ENCODE results near the gene RFX2. TPM values are rescaled to one million over a fixed set of nuclear protein-coding genes. Genes with fewer than 3 reads are reported as not detected.

Gene RFX2
- total and polyA plus RNA-seq, 8 donors: 1.8 to 14.0 (median 3.4) TPM

DNA sequence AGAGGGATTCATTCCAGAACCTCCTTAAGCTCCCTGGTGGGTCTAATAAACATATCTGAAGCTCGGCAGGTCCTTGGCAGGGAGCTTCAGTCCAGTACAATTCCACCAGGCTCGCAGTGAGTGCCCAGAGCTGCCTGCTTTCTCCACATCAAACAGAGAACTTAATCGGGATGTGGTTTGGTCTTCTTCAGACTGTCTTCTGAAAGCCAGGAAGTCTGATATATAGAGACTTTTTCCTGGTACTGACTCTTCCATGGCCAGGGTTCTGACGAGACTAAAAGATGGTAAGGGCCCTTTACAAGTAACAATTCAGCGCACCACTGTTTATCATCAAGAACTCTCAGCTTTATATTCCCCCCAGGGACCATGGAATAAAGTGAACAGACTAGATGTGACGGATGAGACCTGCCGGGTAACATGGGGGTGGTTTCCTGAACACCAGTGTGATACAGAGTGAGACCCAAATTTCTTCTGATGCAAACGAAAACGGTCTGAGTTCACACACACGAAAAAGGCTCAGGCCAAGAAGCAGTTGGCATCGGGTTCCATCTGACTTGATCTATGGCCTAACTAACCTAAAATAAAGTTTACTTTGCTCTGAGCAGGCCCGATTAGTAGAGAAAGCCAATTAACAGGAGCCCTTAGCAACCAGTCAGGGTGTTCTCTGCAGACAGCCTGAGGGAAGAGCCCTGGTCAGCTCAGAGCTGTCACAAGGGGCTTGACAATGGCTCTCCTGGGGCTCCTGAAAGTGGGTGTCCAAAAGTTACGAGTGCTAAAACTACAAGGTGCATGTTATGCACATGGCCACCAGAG lies 161.3 kb downstream of the RFX2 start:
- TF ChIP-seq, protein P1, sequence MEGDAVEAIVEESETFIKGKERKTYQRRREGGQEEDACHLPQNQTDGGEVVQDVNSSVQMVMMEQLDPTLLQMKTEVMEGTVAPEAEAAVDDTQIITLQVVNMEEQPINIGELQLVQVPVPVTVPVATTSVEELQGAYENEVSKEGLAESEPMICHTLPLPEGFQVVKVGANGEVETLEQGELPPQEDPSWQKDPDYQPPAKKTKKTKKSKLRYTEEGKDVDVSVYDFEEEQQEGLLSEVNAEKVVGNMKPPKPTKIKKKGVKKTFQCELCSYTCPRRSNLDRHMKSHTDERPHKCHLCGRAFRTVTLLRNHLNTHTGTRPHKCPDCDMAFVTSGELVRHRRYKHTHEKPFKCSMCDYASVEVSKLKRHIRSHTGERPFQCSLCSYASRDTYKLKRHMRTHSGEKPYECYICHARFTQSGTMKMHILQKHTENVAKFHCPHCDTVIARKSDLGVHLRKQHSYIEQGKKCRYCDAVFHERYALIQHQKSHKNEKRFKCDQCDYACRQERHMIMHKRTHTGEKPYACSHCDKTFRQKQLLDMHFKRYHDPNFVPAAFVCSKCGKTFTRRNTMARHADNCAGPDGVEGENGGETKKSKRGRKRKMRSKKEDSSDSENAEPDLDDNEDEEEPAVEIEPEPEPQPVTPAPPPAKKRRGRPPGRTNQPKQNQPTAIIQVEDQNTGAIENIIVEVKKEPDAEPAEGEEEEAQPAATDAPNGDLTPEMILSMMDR (IDR thresholded peaks at IDR 0.05): no peak
- intact Hi-C loops (cut with DNase I): no loop called here
- Histone ChIP-seq H3K9me3 (no peaks in the 10 kb centered on the region), H3K36me3 (no peaks in the 10 kb centered on the region), H3K4me3 (no peak overlapping the region), H3K27me3 (no peaks in the 10 kb centered on the region), H3K27ac (peak overlapping the region in 1 of 4 donors; percentile 44), H3K4me1 (peaks cover 5 to 21% (median 14%) of the 10 kb centered on the region in 3 donors)
- peak in 2 of 4 donors; percentile 18 to 23 for ATAC-seq
- FAIRE-seq: no peak
- 56 to 64% methylated on average over 13 of the region's 13 CpGs for WGBS, 2 donors
- DNase-seq: no peak

DNA sequence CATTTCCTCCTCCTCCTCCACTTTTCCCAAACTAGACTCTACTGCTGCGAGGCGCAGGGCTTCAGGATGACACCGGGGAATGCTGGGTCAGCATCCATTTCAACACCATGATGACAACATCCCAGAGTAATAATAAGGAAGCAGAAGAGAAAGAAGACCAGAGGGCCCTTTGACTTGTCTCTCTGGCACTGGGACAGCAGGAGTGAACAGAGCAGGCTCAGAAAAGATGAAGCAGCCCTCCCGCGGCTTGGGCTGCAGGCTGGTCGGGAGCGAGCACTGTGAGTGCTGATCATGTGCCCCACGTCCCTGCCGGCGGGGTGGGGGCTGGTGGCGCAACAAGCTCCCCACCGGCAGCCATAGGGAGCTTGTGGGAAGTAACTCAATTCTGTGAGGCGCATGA lies 162.9 kb downstream of the RFX2 start:
- Histone ChIP-seq H3K9me3 (no peaks in the 10 kb centered on the region), H3K4me3 (no peak overlapping the region), H3K27ac (peak overlapping the region in 2 of 4 donors; percentile 17 to 67), H3K27me3 (no peaks in the 10 kb centered on the region), H3K4me1 (peaks cover 0 to 6% (median 0%) of the 10 kb centered on the region in 3 donors), H3K36me3 (no peaks in the 10 kb centered on the region)
- intact Hi-C loops (cut with DNase I): no loop called here
- peak in 2 of 6 donors; percentile 32 to 59 for DNase-seq
- TF ChIP-seq, protein P1 (IDR thresholded peaks at IDR 0.05): no peak
- WGBS, 2 donors: 75 to 81% methylated on average over 13 of the region's 13 CpGs
- peak in 3 of 4 donors; percentile 42 to 63 (median 60) for ATAC-seq
- FAIRE-seq: no peak

DNA sequence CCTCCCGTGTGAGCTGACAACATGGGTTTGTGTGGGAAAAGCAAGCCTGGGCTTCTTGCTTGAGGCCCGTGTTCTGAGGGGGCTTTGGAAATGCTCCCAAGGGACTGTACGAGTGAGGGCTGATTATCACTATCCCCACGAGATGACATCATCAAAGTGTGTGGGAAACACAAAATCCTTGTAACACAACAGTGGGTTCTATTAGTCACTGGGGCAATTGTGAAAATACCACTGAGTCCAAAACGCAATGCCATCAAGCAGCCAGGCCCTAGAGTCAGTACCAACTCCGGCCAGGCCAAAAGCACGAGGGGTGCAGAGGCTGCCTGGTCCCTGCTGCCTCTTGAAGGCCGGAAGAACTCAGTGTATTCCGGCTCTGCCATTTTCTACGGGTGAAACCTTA lies 166.7 kb downstream of the RFX2 start:
- 76 to 81% methylated on average over 10 of the region's 10 CpGs for WGBS, 2 donors
- no peak overlapping the region for H3K27ac ChIP-seq

More for the DNA sequence above, 166.7 kb downstream of the RFX2 start:
- H3K36me3 ChIP-seq: no peaks in the 10 kb centered on the region
- no peak for FAIRE-seq
- H3K4me3 ChIP-seq: no peak overlapping the region
- H3K27me3 ChIP-seq: no peaks in the 10 kb centered on the region
- no peak for DNase-seq
- TF ChIP-seq, protein P1 (IDR thresholded peaks at IDR 0.05): no peak
- ATAC-seq: no peak
- H3K9me3 ChIP-seq: no peaks in the 10 kb centered on the region
- intact Hi-C loops (cut with DNase I): no loop called here
- H3K4me1 ChIP-seq: no peaks in the 10 kb centered on the region

Other genes starting within 250 kb of the RFX2 start
- not detected for gene FUT5, start 240.0 kb downstream of the RFX2 start, total RNA-seq
- not detected for gene FUT5, start 240.0 kb downstream of the RFX2 start, polyA plus RNA-seq
- gene NDUFA11, start 206.7 kb downstream of the RFX2 start, total RNA-seq: 100 to 1,000 TPM in 1 of 6 donors, 10 to 100 TPM in 5; 58.0 to 104 (median 82.0) TPM
- gene NDUFA11, start 206.7 kb downstream of the RFX2 start, polyA plus RNA-seq: 100 to 1,000 TPM; 161 to 209 TPM
- gene VMAC, start 205.6 kb downstream of the RFX2 start, total RNA-seq: 1 to 10 TPM; 2.9 to 5.6 (median 4.6) TPM
- 10 to 100 TPM in 1 of 2 donors, 1 to 10 TPM in 1; 4.0 to 10.1 TPM for gene VMAC, start 205.6 kb downstream of the RFX2 start, polyA plus RNA-seq
- gene CAPS, start 196.2 kb downstream of the RFX2 start, total RNA-seq: 10 to 100 TPM; 10.5 to 23.2 (median 14.0) TPM
- gene CAPS, start 196.2 kb downstream of the RFX2 start, polyA plus RNA-seq: 10 to 100 TPM; 62.9 to 77.2 TPM
- gene RANBP3, start 132.4 kb downstream of the RFX2 start, total RNA-seq: 10 to 100 TPM; 27.6 to 42.2 (median 34.7) TPM
- gene RANBP3, start 132.4 kb downstream of the RFX2 start, polyA plus RNA-seq: 10 to 100 TPM; 29.1 to 39.9 TPM
- not detected for gene ACSBG2, start 25.2 kb upstream of the RFX2 start, total RNA-seq
- gene ACSBG2, start 25.2 kb upstream of the RFX2 start, polyA plus RNA-seq: not detected
- 10 to 100 TPM; 21.6 to 37.5 (median 25.4) TPM for gene MLLT1, start 169.5 kb upstream of the RFX2 start, total RNA-seq
- gene MLLT1, start 169.5 kb upstream of the RFX2 start, polyA plus RNA-seq: 10 to 100 TPM; 19.6 to 28.6 TPM
- not detected for gene ACER1, start 223.1 kb upstream of the RFX2 start, total RNA-seq
- gene ACER1, start 223.1 kb upstream of the RFX2 start, polyA plus RNA-seq: not detected

Data from pancreas (tissue), 10 donors.